IgD-negative memory B cell (primary cell): ENCODE measurements around the gene ZFAND2A. TPM values are rescaled to one million over a fixed set of nuclear protein-coding genes. Genes with fewer than 3 reads are reported as not detected.
"Not testable (repeated sequence)": the region's sequence is repeated elsewhere in the genome, so short reads cannot be mapped to it uniquely, and the experiment has no call there.

ENCODE experiments used
- H3K27ac Mint-ChIP-seq, 3 donors: one replicate each; pipeline ENCODE4 v1.8.0; 2020 to 2022; ENCODE audit warnings: mild to moderate bottlenecking in 3 of 3, mixed read lengths in 3 of 3, moderate library complexity in 1 of 3
- H3K27me3 Mint-ChIP-seq: one replicate; pipeline ENCODE4 v1.8.0; 2021; ENCODE audit warnings: mixed read lengths
- H3K36me3 Mint-ChIP-seq: one replicate; pipeline ENCODE4 v1.8.0; 2020; ENCODE audit warnings: mild to moderate bottlenecking, mixed read lengths
- H3K4me1 Mint-ChIP-seq, 3 donors: one replicate each; pipeline ENCODE4 v1.8.0; 2020 to 2022; ENCODE audit warnings: mixed read lengths in 3 of 3, mild to moderate bottlenecking in 1 of 3
- H3K4me3 Mint-ChIP-seq, 4 donors: one replicate each; pipeline ENCODE4 v1.8.0; 2020 to 2022; ENCODE audit warnings: mild to moderate bottlenecking in 4 of 4, mixed read lengths in 4 of 4, moderate library complexity in 3 of 4
- H3K9me3 Mint-ChIP-seq, 3 donors: one replicate each; pipeline ENCODE4 v1.8.0; 2020 to 2021; ENCODE audit warnings: mixed read lengths in 3 of 3, mild to moderate bottlenecking in 1 of 3
- polyA plus RNA-seq: library from polyadenylated mRNA; unstranded; fragments of 300-500 nt; fragmentation: Illumina TruSeq; gene quantifications from one replicate; pipeline ENCODE4 v1.2.3, GENCODE V29; 2021

ZFAND2A gene
- polyA plus RNA-seq, 1 donor from 2014 or later, result 51.1 TPM

- Mint-ChIP-seq H3K36me3 (no peaks in the 10 kb centered on the region), H3K27ac (peak overlapping the region; percentile 76 to 87 (median 76)), H3K9me3 (no peaks in the 10 kb centered on the region), H3K4me3 (peak overlapping the region; percentile 82 to 94 (median 88)), H3K4me1 (peaks cover 9 to 12% (median 11%) of the 10 kb centered on the region in 3 donors), H3K27me3 (no peaks in the 10 kb centered on the region)
Observed at GRCh38 chr7:1169409-1170368, 9.7 kb upstream of the ZFAND2A start.

- Mint-ChIP-seq H3K27ac (no peak overlapping the region), H3K9me3 (no peaks in the 10 kb centered on the region), H3K4me1 (peaks cover 9 to 12% (median 11%) of the 10 kb centered on the region in 3 donors), H3K4me3 (peak overlapping the region in 1 of 4 donors; percentile 38), H3K36me3 (no peaks in the 10 kb centered on the region), H3K27me3 (no peaks in the 10 kb centered on the region)
Observed at GRCh38 chr7:1168422-1168821, 8.4 kb upstream of the ZFAND2A start.

- peaks cover 3% of the 10 kb centered on the region for H3K36me3 Mint-ChIP-seq
- H3K4me3 Mint-ChIP-seq, result peak overlapping the region in 1 of 4 donors; percentile 67
- peak overlapping the region in 1 of 3 donors; percentile 46 for H3K27ac Mint-ChIP-seq
- peaks cover 8 to 12% (median 9%) of the 10 kb centered on the region in 3 donors for H3K4me1 Mint-ChIP-seq
- H3K9me3 Mint-ChIP-seq, result no peaks in the 10 kb centered on the region
- no peaks in the 10 kb centered on the region for H3K27me3 Mint-ChIP-seq
Observed at GRCh38 chr7:1164436-1164835, 4.4 kb upstream of the ZFAND2A start.

- H3K27ac Mint-ChIP-seq, result peak overlapping the region in 1 of 3 donors; percentile 46
- H3K9me3 Mint-ChIP-seq, result no peaks in the 10 kb centered on the region
- peaks cover 13 to 17% (median 17%) of the 10 kb centered on the region in 3 donors for H3K4me1 Mint-ChIP-seq
- peak overlapping the region in 1 of 4 donors; percentile 67 for H3K4me3 Mint-ChIP-seq
- peaks cover 3% of the 10 kb centered on the region for H3K36me3 Mint-ChIP-seq
- H3K27me3 Mint-ChIP-seq, result no peaks in the 10 kb centered on the region
Observed at GRCh38 chr7:1163121-1163520, 3.1 kb upstream of the ZFAND2A start.

- peak overlapping the region; percentile 81 to 94 (median 91) for H3K4me3 Mint-ChIP-seq
- H3K27me3 Mint-ChIP-seq, result no peaks in the 10 kb centered on the region
- peaks cover 3% of the 10 kb centered on the region for H3K36me3 Mint-ChIP-seq
- H3K27ac Mint-ChIP-seq, result peak overlapping the region; percentile 74 to 88 (median 74)
- H3K4me1 Mint-ChIP-seq, result peaks cover 17 to 21% (median 20%) of the 10 kb centered on the region in 3 donors
- no peaks in the 10 kb centered on the region for H3K9me3 Mint-ChIP-seq
Observed at GRCh38 chr7:1160670-1161021, 650 bp upstream of the ZFAND2A start.

- peaks cover 17 to 21% (median 20%) of the 10 kb centered on the region in 3 donors for H3K4me1 Mint-ChIP-seq
- H3K27me3 Mint-ChIP-seq, H3K9me3 Mint-ChIP-seq, H3K36me3 Mint-ChIP-seq: not testable (repeated sequence)
- peak overlapping the region in 1 of 3 donors; percentile 20 for H3K27ac Mint-ChIP-seq
- H3K4me3 Mint-ChIP-seq, result peak overlapping the region; percentile 75 to 93 (median 86)
Observed at GRCh38 chr7:1159231-1159630, 765 bp downstream of the ZFAND2A start.

GRCh38 chr7:1158203-1159126, 1.5 kb downstream of the ZFAND2A start:
- Mint-ChIP-seq H3K9me3 (no peaks in the 10 kb centered on the region), H3K27me3 (no peaks in the 10 kb centered on the region), H3K27ac (peak overlapping the region in 2 of 3 donors; percentile 20 to 23), H3K4me3 (peak overlapping the region; percentile 75 to 93 (median 86)), H3K4me1 (peaks cover 17 to 21% (median 20%) of the 10 kb centered on the region in 3 donors), H3K36me3 (peaks cover 3% of the 10 kb centered on the region)

- Mint-ChIP-seq H3K27me3 (no peaks in the 10 kb centered on the region), H3K27ac (peak overlapping the region in 2 of 3 donors; percentile 20 to 53), H3K4me3 (peak overlapping the region in 1 of 4 donors; percentile 75), H3K9me3 (peaks cover 0 to under 1% (median 0%) of the 10 kb centered on the region in 3 donors), H3K4me1 (peaks cover 16 to 21% (median 17%) of the 10 kb centered on the region in 3 donors), H3K36me3 (peaks cover 1% of the 10 kb centered on the region)
Observed at GRCh38 chr7:1156782-1157535, 3.0 kb downstream of the ZFAND2A start.

- H3K36me3 Mint-ChIP-seq, H3K9me3 Mint-ChIP-seq, H3K27me3 Mint-ChIP-seq: not testable (repeated sequence)
- Mint-ChIP-seq H3K27ac (peak overlapping the region in 1 of 3 donors; percentile 20), H3K4me3 (peak overlapping the region in 1 of 4 donors; percentile 74), H3K4me1 (peaks cover 17 to 24% (median 18%) of the 10 kb centered on the region in 3 donors)
Observed at GRCh38 chr7:1155818-1156781, 3.9 kb downstream of the ZFAND2A start.

- Mint-ChIP-seq H3K27me3 (no peaks in the 10 kb centered on the region), H3K4me3 (peak overlapping the region in 1 of 4 donors; percentile 74), H3K4me1 (peaks cover 13 to 22% (median 15%) of the 10 kb centered on the region in 3 donors), H3K36me3 (peaks cover 2% of the 10 kb centered on the region), H3K27ac (peak overlapping the region in 1 of 3 donors; percentile 25), H3K9me3 (peaks cover 0 to 1% (median 0%) of the 10 kb centered on the region in 3 donors)
Observed at GRCh38 chr7:1154172-1154739, 5.7 kb downstream of the ZFAND2A start.

- H3K27ac Mint-ChIP-seq, result peak overlapping the region in 1 of 3 donors; percentile 25
- peaks cover 0 to 1% (median 0%) of the 10 kb centered on the region in 3 donors for H3K9me3 Mint-ChIP-seq
- no peak overlapping the region for H3K4me3 Mint-ChIP-seq
- H3K27me3 Mint-ChIP-seq, result no peaks in the 10 kb centered on the region
- H3K36me3 Mint-ChIP-seq, result peaks cover 2% of the 10 kb centered on the region
- H3K4me1 Mint-ChIP-seq, result peaks cover 4 to 9% (median 8%) of the 10 kb centered on the region in 3 donors
Observed at GRCh38 chr7:1152492-1152891, 7.5 kb downstream of the ZFAND2A start.

- Mint-ChIP-seq H3K27ac (peak overlapping the region; percentile 77 to 85 (median 83)), H3K36me3 (peaks cover 2% of the 10 kb centered on the region), H3K4me1 (peaks cover 4 to 9% (median 8%) of the 10 kb centered on the region in 3 donors), H3K27me3 (no peaks in the 10 kb centered on the region), H3K4me3 (peak overlapping the region in 3 of 4 donors; percentile 34 to 49 (median 48)), H3K9me3 (peaks cover 0 to 1% (median 0%) of the 10 kb centered on the region in 3 donors)
Observed at GRCh38 chr7:1151653-1152425, 8.2 kb downstream of the ZFAND2A start.
